GM19395 (cell line): ENCODE results near the gene THBD.

ENCODE experiments used
- ATAC-seq: cut with Tn5 transposase; IDR thresholded peaks from one replicate; pipeline ENCODE4 v1.9.1; 2021; ENCODE audit warnings: mild to moderate bottlenecking, moderate library complexity; ENCODE audit not compliant: unreplicated experiment

THBD gene

GRCh38 chr20:23084845-23085365 is 35.4 kb upstream of the THBD start:
- no peak for ATAC-seq

- no peak for ATAC-seq
Observed at GRCh38 chr20:23084282-23084844, 34.9 kb upstream of the THBD start.

GRCh38 chr20:23083553-23084220 is 34.2 kb upstream of the THBD start:
- ATAC-seq = no peak

GRCh38 chr20:23082846-23083552 is 33.5 kb upstream of the THBD start:
- ATAC-seq = no peak

GRCh38 chr20:23081263-23081819 is 31.9 kb upstream of the THBD start:
- ATAC-seq = no peak

GRCh38 chr20:23080521-23080920 is 31.0 kb upstream of the THBD start:
- no peak for ATAC-seq

- no peak for ATAC-seq
Observed at GRCh38 chr20:23079926-23080325, 30.5 kb upstream of the THBD start.

GRCh38 chr20:23079016-23079351 is 29.5 kb upstream of the THBD start:
- no peak for ATAC-seq

GRCh38 chr20:23078351-23079015 is 29.0 kb upstream of the THBD start:
- ATAC-seq = no peak

GRCh38 chr20:23077277-23077676 is 27.8 kb upstream of the THBD start:
- ATAC-seq = no peak

GRCh38 chr20:23074052-23074451 is 24.6 kb upstream of the THBD start:
- no peak for ATAC-seq

- no peak for ATAC-seq
Observed at GRCh38 chr20:23072892-23073586, 23.6 kb upstream of the THBD start.

- no peak for ATAC-seq
Observed at GRCh38 chr20:23071996-23072395, 22.5 kb upstream of the THBD start.

- no peak for ATAC-seq
Observed at GRCh38 chr20:23071398-23071797, 21.9 kb upstream of the THBD start.

GRCh38 chr20:23069108-23069507 is 19.6 kb upstream of the THBD start:
- no peak for ATAC-seq

GRCh38 chr20:23068283-23068682 is 18.8 kb upstream of the THBD start:
- ATAC-seq = no peak

GRCh38 chr20:23066772-23067171 is 17.3 kb upstream of the THBD start:
- ATAC-seq = no peak

- no peak for ATAC-seq
Observed at GRCh38 chr20:23065266-23066201, 16.1 kb upstream of the THBD start.

GRCh38 chr20:23063581-23063980 is 14.1 kb upstream of the THBD start:
- ATAC-seq = no peak

- ATAC-seq = no peak
Observed at GRCh38 chr20:23063168-23063567, 13.7 kb upstream of the THBD start.
